OCI-LY7 (cell line): ENCODE results near the gene C2CD4C. TPM values are rescaled to one million over a fixed set of nuclear protein-coding genes. Genes with fewer than 3 reads are reported as not detected.

ENCODE experiments used
- BruUV-seq: library from RNA; stranded (reverse); fragments of 400-500 nt; replicated peaks from 2 replicates; lab custom pipeline; 2021; lab: Mats Ljungman, UMichigan
- CTCF ChIA-PET: fragments of 300-600 bp; sonication (Branson Sonifier 250); formaldehyde crosslinking; loops from one replicate; lab custom pipeline; 2022; ENCODE audit warnings: antibody characterized with exemption; ENCODE audit not compliant: unreplicated experiment; lab: Charles Lee
- POLR2A ChIA-PET: fragments of 300-600 bp; sonication (Branson Sonifier 250); formaldehyde crosslinking; loops from one replicate; lab custom pipeline; 2022; ENCODE audit warnings: antibody characterized with exemption; lab: Charles Lee
- DNase-seq: peaks from one replicate; pipeline ENCODE4 v3.0.0-alpha.2; 2015; ENCODE audit warnings: low spot score
- H2AFZ ChIP-seq: fragments of 200-600 bp; sonication (generic), shearing (Covaris generic); 2 replicates; pipeline ENCODE4 v1.6.1; 2014; ENCODE audit warnings: mild to moderate bottlenecking, antibody characterized with exemption, low read length, moderate library complexity
- H3K27ac ChIP-seq: fragments of 200-600 bp; sonication (generic); 2 replicates; pipeline ENCODE4 v1.5.1; 2014; ENCODE audit warnings: mixed run types, low read depth, mild to moderate bottlenecking, moderate library complexity, low read length, inconsistent platforms; ENCODE audit not compliant: poor library complexity, severe bottlenecking
- H3K36me3 ChIP-seq: fragments of 200-600 bp; sonication (generic); 2 replicates; pipeline ENCODE4 v1.6.1; 2014; ENCODE audit warnings: mild to moderate bottlenecking, antibody characterized with exemption, low read length, moderate library complexity, mixed read lengths; ENCODE audit not compliant: insufficient read depth
- H3K4me1 ChIP-seq: fragments of 200-600 bp; sonication (generic); 2 replicates; pipeline ENCODE4 v1.5.1; 2014; ENCODE audit warnings: mild to moderate bottlenecking, low read length; ENCODE audit not compliant: insufficient read depth, poor library complexity, severe bottlenecking
- H3K4me2 ChIP-seq: fragments of 200-600 bp; sonication (generic); 2 replicates; pipeline ENCODE4 v1.6.1; 2014; ENCODE audit warnings: mild to moderate bottlenecking, low read length
- H3K4me3 ChIP-seq: fragments of 200-600 bp; sonication (generic); 2 replicates; pipeline ENCODE4 v1.5.1; 2014; ENCODE audit warnings: mild to moderate bottlenecking, low read depth, low read length; ENCODE audit not compliant: poor library complexity, severe bottlenecking
- H3K79me2 ChIP-seq: fragments of 200-600 bp; sonication (generic); 2 replicates; pipeline ENCODE4 v1.6.1; 2016; ENCODE audit warnings: low read depth, mild to moderate bottlenecking, low read length, moderate library complexity, mixed read lengths; ENCODE audit not compliant: insufficient read depth
- H3K9me2 ChIP-seq: fragments of 200-600 bp; sonication (generic); 2 replicates; pipeline ENCODE4 v1.6.1; 2016; ENCODE audit warnings: mild to moderate bottlenecking, low read length, mixed read lengths; ENCODE audit not compliant: insufficient read depth
- H3K9me3 ChIP-seq: fragments of 200-600 bp; sonication (generic); 2 replicates; pipeline ENCODE4 v1.6.1; 2014; ENCODE audit warnings: mild to moderate bottlenecking, mixed run types, low read length, mixed read lengths
- H4K20me1 ChIP-seq: fragments of 200-600 bp; sonication (generic); 2 replicates; pipeline ENCODE4 v1.6.1; 2014; ENCODE audit warnings: mild to moderate bottlenecking, antibody characterized with exemption, low read length, moderate library complexity, mixed read lengths; ENCODE audit not compliant: insufficient read depth
- EZH2phosphoT487 ChIP-seq: fragments of 200-600 bp; sonication (generic); IDR thresholded peaks from 2 replicates; pipeline ENCODE4 v1.6.1; 2018; ENCODE audit warnings: low read depth, borderline replicate concordance, mild to moderate bottlenecking, mixed run types, antibody characterized with exemption, low read length, moderate library complexity, mixed read lengths
- intact Hi-C: fragments of 100-400 bp; cut with micrococcal nuclease; formaldehyde crosslinking; loops from one replicate; pipeline ENCODE4 v1.10.0; 2022; ENCODE audit not compliant: unreplicated experiment
- total RNA-seq, 2 experiments: library from RNA; depleted of rRNA in 1 of 2; stranded (reverse); fragments of >200 nt in 1 of 2; shearing (Covaris generic) in 1 of 2; gene quantifications; 2 replicates each; pipeline ENCODE4 v1.2.3, GENCODE V29; 2014 to 2022
- TF ChIP-seq, protein P1 (sequence below): fragments of 200-600 bp; sonication (generic); conservative IDR thresholded peaks from 2 replicates; pipeline ENCODE4 v1.5.1; 2014; ENCODE audit warnings: mild to moderate bottlenecking, antibody characterized with exemption, low read length, moderate library complexity, mixed read lengths

C2CD4C gene
- total RNA-seq, 2 experiments from 2014 or later: 0.16 to 0.59 TPM

- POLR2A ChIA-PET: no interaction called here
- no peaks in the 10 kb centered on the region for H3K9me2 ChIP-seq
- no TSS peak for BruUV-seq
- H3K9me3 ChIP-seq: no peaks in the 10 kb centered on the region
- H3K36me3 ChIP-seq: no peaks in the 10 kb centered on the region
- TF ChIP-seq, protein P1, sequence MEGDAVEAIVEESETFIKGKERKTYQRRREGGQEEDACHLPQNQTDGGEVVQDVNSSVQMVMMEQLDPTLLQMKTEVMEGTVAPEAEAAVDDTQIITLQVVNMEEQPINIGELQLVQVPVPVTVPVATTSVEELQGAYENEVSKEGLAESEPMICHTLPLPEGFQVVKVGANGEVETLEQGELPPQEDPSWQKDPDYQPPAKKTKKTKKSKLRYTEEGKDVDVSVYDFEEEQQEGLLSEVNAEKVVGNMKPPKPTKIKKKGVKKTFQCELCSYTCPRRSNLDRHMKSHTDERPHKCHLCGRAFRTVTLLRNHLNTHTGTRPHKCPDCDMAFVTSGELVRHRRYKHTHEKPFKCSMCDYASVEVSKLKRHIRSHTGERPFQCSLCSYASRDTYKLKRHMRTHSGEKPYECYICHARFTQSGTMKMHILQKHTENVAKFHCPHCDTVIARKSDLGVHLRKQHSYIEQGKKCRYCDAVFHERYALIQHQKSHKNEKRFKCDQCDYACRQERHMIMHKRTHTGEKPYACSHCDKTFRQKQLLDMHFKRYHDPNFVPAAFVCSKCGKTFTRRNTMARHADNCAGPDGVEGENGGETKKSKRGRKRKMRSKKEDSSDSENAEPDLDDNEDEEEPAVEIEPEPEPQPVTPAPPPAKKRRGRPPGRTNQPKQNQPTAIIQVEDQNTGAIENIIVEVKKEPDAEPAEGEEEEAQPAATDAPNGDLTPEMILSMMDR: no peak
- no peak for TF ChIP-seq EZH2phosphoT487
- no peak overlapping the region for H3K4me3 ChIP-seq
- DNase-seq: no peak
- no peaks in the 10 kb centered on the region for H4K20me1 ChIP-seq
- intact Hi-C loops: no loop called here
- H3K79me2 ChIP-seq: no peaks in the 10 kb centered on the region
- CTCF ChIA-PET: no interaction called here
- no peak overlapping the region for H3K4me2 ChIP-seq
- no peaks in the 10 kb centered on the region for H3K4me1 ChIP-seq
- H3K27ac ChIP-seq: no peak overlapping the region
- H2AFZ ChIP-seq: no peak overlapping the region
Measured at GRCh38 chr19:441213-441836, 32.4 kb upstream of the C2CD4C start.

DNA sequence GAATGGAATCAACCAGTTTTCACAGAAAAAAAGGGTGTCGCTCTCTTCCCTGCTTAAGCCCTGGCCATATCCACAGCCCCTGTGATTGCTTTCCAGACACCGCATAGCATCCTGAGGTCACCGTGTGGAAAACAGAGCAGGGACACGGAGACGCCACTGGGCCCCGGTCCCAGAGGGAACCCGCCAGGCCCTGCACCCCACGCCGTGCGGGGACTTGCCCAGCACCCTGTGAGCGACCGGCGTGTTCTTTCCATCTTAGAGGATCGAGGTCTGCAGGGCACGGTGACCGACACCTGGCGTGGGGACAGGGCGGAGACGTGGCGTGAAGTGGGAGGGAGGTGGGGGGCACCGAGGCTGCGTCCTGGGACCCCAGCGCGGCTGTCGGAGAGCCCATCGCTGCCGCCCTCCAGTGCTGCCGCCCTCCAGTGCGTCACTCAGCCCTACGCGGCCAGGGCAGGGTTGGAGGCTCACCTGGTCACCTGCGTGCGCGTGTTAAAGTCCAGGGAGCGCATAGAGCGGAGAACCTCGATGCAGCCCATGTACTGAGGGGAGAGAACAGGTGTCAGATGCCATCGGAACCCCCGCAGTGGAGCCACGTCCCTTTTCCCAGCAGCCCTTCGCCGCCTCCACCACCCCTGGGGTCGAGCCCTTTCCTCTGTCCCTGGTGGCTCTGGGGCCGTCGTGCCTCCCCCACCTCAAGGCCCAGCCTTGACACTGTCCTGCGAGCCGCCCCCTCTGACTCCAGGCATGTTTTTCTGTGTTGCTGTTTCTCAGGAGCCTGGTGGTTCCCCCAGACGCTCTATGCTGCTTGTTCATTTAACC lies 31.7 kb upstream of the C2CD4C start:
- Histone ChIP-seq H3K9me2 (no peaks in the 10 kb centered on the region), H3K79me2 (no peaks in the 10 kb centered on the region), H2AFZ (no peak overlapping the region), H3K9me3 (no peaks in the 10 kb centered on the region), H3K4me3 (no peak overlapping the region), H3K4me2 (no peak overlapping the region), H3K36me3 (no peaks in the 10 kb centered on the region), H3K27ac (no peak overlapping the region), H4K20me1 (no peaks in the 10 kb centered on the region), H3K4me1 (no peaks in the 10 kb centered on the region)
- DNase-seq: no peak
- intact Hi-C loops: no loop called here
- POLR2A ChIA-PET: no interaction called here
- CTCF ChIA-PET: no interaction called here
- no TSS peak for BruUV-seq
- TF ChIP-seq, protein P1: no peak
- TF ChIP-seq EZH2phosphoT487: no peak
